Neural cell (in vitro differentiated cells): ENCODE data around the gene ZNF80. TPM values are rescaled to one million over a fixed set of nuclear protein-coding genes. Genes with fewer than 3 reads are reported as not detected.
"Not testable (repeated sequence)": the region's sequence is repeated elsewhere in the genome, so short reads cannot be mapped to it uniquely, and the experiment has no call there.

Source experiments
- H2AFZ ChIP-seq: fragments of 200-600, 300-800 bp; sonication (generic), shearing (Covaris generic); 2 replicates; pipeline ENCODE4 v1.6.0; 2014; ENCODE audit warnings: low read depth, mild to moderate bottlenecking, antibody characterized with exemption, low read length, moderate library complexity
- H3F3A ChIP-seq: fragments of 200-600 bp; shearing (Covaris generic); 2 replicates; pipeline ENCODE4 v1.6.1; 2016; ENCODE audit warnings: mild to moderate bottlenecking, moderate library complexity, mixed read lengths, antibody characterized with exemption, low read length; ENCODE audit not compliant: insufficient read depth, poor library complexity, severe bottlenecking
- H3K27ac ChIP-seq: fragments of 200-600, 300-800 bp; sonication (generic), shearing (Covaris generic); 2 replicates; pipeline ENCODE4 v1.5.1; 2014; ENCODE audit warnings: mild to moderate bottlenecking, low read length, moderate library complexity
- H3K27me3 ChIP-seq: fragments of 300-800, 200-600 bp; sonication (generic), shearing (Covaris generic); 2 replicates; pipeline ENCODE4 v1.6.0; 2014; ENCODE audit warnings: mild to moderate bottlenecking, low read depth, low read length, moderate library complexity; ENCODE audit not compliant: insufficient read depth
- H3K36me3 ChIP-seq: fragments of 300-800, 200-600 bp; sonication (generic), shearing (Covaris generic); 2 replicates; pipeline ENCODE4 v1.5.1; 2014; ENCODE audit warnings: mild to moderate bottlenecking, antibody characterized with exemption, low read length, moderate library complexity; ENCODE audit not compliant: insufficient read depth
- H3K4me2 ChIP-seq: fragments of 300-800, 200-600 bp; sonication (generic), shearing (Covaris generic); 2 replicates; pipeline ENCODE4 v1.6.0; 2014; ENCODE audit warnings: mild to moderate bottlenecking, low read length
- H3K4me3 ChIP-seq: fragments of 300-800, 200-600 bp; sonication (generic), shearing (Covaris generic); 2 replicates; pipeline ENCODE4 v1.5.1; 2014; ENCODE audit warnings: mild to moderate bottlenecking, low read length, moderate library complexity
- H3K79me2 ChIP-seq: fragments of 200-600 bp; shearing (Covaris generic); replicated peaks from 2 replicates; pipeline ENCODE4 v1.6.0; 2014; ENCODE audit warnings: mild to moderate bottlenecking, low read length, moderate library complexity; ENCODE audit not compliant: insufficient read depth
- H3K9ac ChIP-seq: fragments of 300-800, 200-600 bp; sonication (generic), shearing (Covaris generic); 2 replicates; pipeline ENCODE4 v1.6.1; 2016; ENCODE audit warnings: mild to moderate bottlenecking, low read length, mixed read lengths
- H3K9me2 ChIP-seq: fragments of 200-600 bp; shearing (Covaris generic); 2 replicates; pipeline ENCODE4 v1.6.1; 2016; ENCODE audit warnings: mild to moderate bottlenecking, low read length, mixed read lengths; ENCODE audit not compliant: insufficient read depth
- H3K9me3 ChIP-seq: fragments of 200-600, 300-800 bp; sonication (generic), shearing (Covaris generic); 2 replicates; pipeline ENCODE4 v1.6.1; 2016; ENCODE audit warnings: mild to moderate bottlenecking, mixed run types, low read length, moderate library complexity, mixed read lengths
- H4K20me1 ChIP-seq: fragments of 200-600 bp; shearing (Covaris generic); 2 replicates; pipeline ENCODE4 v1.6.1; 2016; ENCODE audit warnings: mild to moderate bottlenecking, mixed run types; ENCODE audit not compliant: insufficient read depth
- EP300 ChIP-seq: fragments of 450-650 bp; conservative IDR thresholded peaks from 2 replicates; pipeline ENCODE4 v1.6.1; 2014; ENCODE audit warnings: antibody characterized with exemption, mild to moderate bottlenecking, moderate library complexity; ENCODE audit not compliant: poor library complexity, severe bottlenecking
- EZH2 ChIP-seq: fragments of 200-600, 300-800 bp; shearing (Covaris generic), sonication (generic); IDR thresholded peaks from 2 replicates; pipeline ENCODE4 v1.6.1; 2014; ENCODE audit warnings: antibody characterized with exemption, low read length, borderline replicate concordance, mild to moderate bottlenecking; ENCODE audit not compliant: insufficient read depth, poor library complexity, severe bottlenecking
- MXI1 ChIP-seq: fragments of 450-650 bp; conservative IDR thresholded peaks from 2 replicates; pipeline ENCODE4 v1.6.1; 2014; ENCODE audit warnings: antibody characterized with exemption, mild to moderate bottlenecking; ENCODE audit not compliant: poor library complexity, severe bottlenecking
- POLR2AphosphoS5 ChIP-seq: IDR thresholded peaks from 2 replicates; pipeline ENCODE4 v1.6.1; 2012
- RAD21 ChIP-seq: fragments of 450-650 bp; conservative IDR thresholded peaks from 2 replicates; pipeline ENCODE4 v1.6.1; 2014; ENCODE audit warnings: antibody characterized with exemption, mild to moderate bottlenecking, moderate library complexity
- SMC3 ChIP-seq: fragments of 450-650 bp; conservative IDR thresholded peaks from 2 replicates; pipeline ENCODE4 v1.6.1; 2014; ENCODE audit warnings: antibody characterized with exemption, mild to moderate bottlenecking, moderate library complexity; ENCODE audit not compliant: poor library complexity
- TAF1 ChIP-seq: IDR thresholded peaks from 2 replicates; pipeline ENCODE4 v1.6.1; 2012; ENCODE audit warnings: low read depth
- polyA minus RNA-seq: library from RNA; depleted of rRNA, polyadenylated mRNA; stranded (reverse); fragments of >200 nt; gene quantifications from 2 replicates; pipeline ENCODE4 v1.2.3, GENCODE V29; 2014
- polyA plus RNA-seq: library from polyadenylated mRNA; depleted of rRNA; stranded (reverse); fragments of >200 nt; gene quantifications from 2 replicates; pipeline ENCODE4 v1.2.3, GENCODE V29; 2014
- TF ChIP-seq, protein P1 (sequence below): fragments of 450-650 bp; IDR thresholded peaks from 2 replicates; pipeline ENCODE4 v1.5.1; 2014; ENCODE audit warnings: antibody characterized with exemption, mild to moderate bottlenecking, moderate library complexity; ENCODE audit not compliant: poor library complexity, severe bottlenecking

Gene ZNF80
- polyA plus RNA-seq (0.17 TPM in 1 of 2 replicates, not detected in the other), polyA minus RNA-seq (not detected in 2 replicates)

- H3K27ac ChIP-seq, H3K36me3 ChIP-seq, H3K4me2 ChIP-seq, H3K9me3 ChIP-seq, H3K27me3 ChIP-seq, H3K79me2 ChIP-seq, H3K9ac ChIP-seq, H4K20me1 ChIP-seq, H2AFZ ChIP-seq, H3K9me2 ChIP-seq, H3K4me3 ChIP-seq, H3F3A ChIP-seq: not testable (repeated sequence)
These were observed at the start of gene ZNF80 for GRCh38 chr3:114237478-114237877. Gene ZNF80, minus strand, starts transcription at chr3:114237578. Its CDS starts 504 bp downstream, at chr3:114237074.

DNA sequence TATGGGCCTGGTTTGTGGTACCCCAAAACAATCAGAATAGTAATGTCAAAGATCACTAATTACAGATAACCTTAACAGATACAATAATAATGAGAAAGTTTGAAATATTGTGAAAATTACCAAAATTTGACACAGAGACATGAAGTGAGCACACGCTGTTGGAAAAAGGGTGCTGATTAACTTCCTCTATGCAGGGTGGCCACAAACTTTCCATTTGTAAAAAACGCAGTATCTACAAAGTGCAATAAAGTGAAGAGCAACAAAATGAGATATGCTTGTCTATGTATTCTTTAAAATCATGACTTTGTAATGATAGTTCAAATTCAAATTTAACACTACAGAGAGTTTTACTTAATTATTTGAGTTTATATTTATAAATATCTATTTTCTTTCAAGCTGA, 48.9 kb upstream of the ZNF80 start:
- Histone ChIP-seq H4K20me1 (no peaks in the 10 kb centered on the region), H3K27me3 (no peaks in the 10 kb centered on the region), H3K4me3 (no peak overlapping the region), H3K9me3 (no peaks in the 10 kb centered on the region), H3K36me3 (no peaks in the 10 kb centered on the region), H3K4me2 (no peak overlapping the region), H3K9me2 (no peaks in the 10 kb centered on the region), H3F3A (no peaks in the 10 kb centered on the region), H2AFZ (no peak overlapping the region), H3K79me2 (no peaks in the 10 kb centered on the region), H3K9ac (no peak overlapping the region), H3K27ac (no peak overlapping the region)
- TF ChIP-seq EP300 (no peak), MXI1 (no peak), TAF1 (no peak)

- no peaks in the 10 kb centered on the region for H3K79me2 ChIP-seq
- H3F3A ChIP-seq = no peaks in the 10 kb centered on the region
- no peak overlapping the region for H3K27ac ChIP-seq
- H4K20me1 ChIP-seq = no peaks in the 10 kb centered on the region
- TF ChIP-seq SMC3 (no peak), POLR2AphosphoS5 (no peak), MXI1 (no peak), EP300 (no peak), EZH2 (no peak), TAF1 (no peak)
- TF ChIP-seq, protein P1, sequence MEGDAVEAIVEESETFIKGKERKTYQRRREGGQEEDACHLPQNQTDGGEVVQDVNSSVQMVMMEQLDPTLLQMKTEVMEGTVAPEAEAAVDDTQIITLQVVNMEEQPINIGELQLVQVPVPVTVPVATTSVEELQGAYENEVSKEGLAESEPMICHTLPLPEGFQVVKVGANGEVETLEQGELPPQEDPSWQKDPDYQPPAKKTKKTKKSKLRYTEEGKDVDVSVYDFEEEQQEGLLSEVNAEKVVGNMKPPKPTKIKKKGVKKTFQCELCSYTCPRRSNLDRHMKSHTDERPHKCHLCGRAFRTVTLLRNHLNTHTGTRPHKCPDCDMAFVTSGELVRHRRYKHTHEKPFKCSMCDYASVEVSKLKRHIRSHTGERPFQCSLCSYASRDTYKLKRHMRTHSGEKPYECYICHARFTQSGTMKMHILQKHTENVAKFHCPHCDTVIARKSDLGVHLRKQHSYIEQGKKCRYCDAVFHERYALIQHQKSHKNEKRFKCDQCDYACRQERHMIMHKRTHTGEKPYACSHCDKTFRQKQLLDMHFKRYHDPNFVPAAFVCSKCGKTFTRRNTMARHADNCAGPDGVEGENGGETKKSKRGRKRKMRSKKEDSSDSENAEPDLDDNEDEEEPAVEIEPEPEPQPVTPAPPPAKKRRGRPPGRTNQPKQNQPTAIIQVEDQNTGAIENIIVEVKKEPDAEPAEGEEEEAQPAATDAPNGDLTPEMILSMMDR = no peak
- H3K36me3 ChIP-seq = no peaks in the 10 kb centered on the region
- no peaks in the 10 kb centered on the region for H3K9me2 ChIP-seq
- no peaks in the 10 kb centered on the region for H3K9me3 ChIP-seq
- no peak overlapping the region for H3K9ac ChIP-seq
- no peak overlapping the region for H2AFZ ChIP-seq
- H3K4me2 ChIP-seq = no peak overlapping the region
- no peaks in the 10 kb centered on the region for H3K27me3 ChIP-seq
- no peak overlapping the region for H3K4me3 ChIP-seq
These were observed 48.4 kb upstream of the ZNF80 start for GRCh38 chr3:114285648-114286230.

- Histone ChIP-seq H3K9me2 (no peaks in the 10 kb centered on the region), H3K79me2 (no peaks in the 10 kb centered on the region), H3F3A (no peaks in the 10 kb centered on the region), H3K36me3 (no peaks in the 10 kb centered on the region), H3K9ac (no peak overlapping the region), H3K27ac (no peak overlapping the region), H3K27me3 (no peaks in the 10 kb centered on the region), H3K4me2 (no peak overlapping the region), H4K20me1 (no peaks in the 10 kb centered on the region), H3K9me3 (no peaks in the 10 kb centered on the region), H2AFZ (no peak overlapping the region), H3K4me3 (no peak overlapping the region)
- no peak for TF ChIP-seq TAF1
- no peak for TF ChIP-seq EP300
- TF ChIP-seq RAD21 = no peak
These were observed 47.3 kb upstream of the ZNF80 start for GRCh38 chr3:114284644-114285043.

GRCh38 chr3:114276856-114277255, 39.5 kb upstream of the ZNF80 start:
- not testable (repeated sequence) for H3K27me3 ChIP-seq, H4K20me1 ChIP-seq, H3K27ac ChIP-seq, H3K79me2 ChIP-seq, H3K9me2 ChIP-seq, H3K4me3 ChIP-seq, H2AFZ ChIP-seq, H3K9ac ChIP-seq, H3K9me3 ChIP-seq, H3K36me3 ChIP-seq, H3F3A ChIP-seq, H3K4me2 ChIP-seq
